Activated CD4-positive, alpha-beta T cell treated with anti-CD3 and anti-CD28 coated beads, Interleukin-10, Interleukin-2, amounts not matched to agents 100 ng/mL and 50 ng/mL, durations not matched to agents 16 hours and 8 hours (primary cell): ENCODE measurements around the gene PACS2.

Experiments used
- DNase-seq: peaks from one replicate; pipeline ENCODE4 v3.0.0-alpha.2; 2020

Gene PACS2

DNA sequence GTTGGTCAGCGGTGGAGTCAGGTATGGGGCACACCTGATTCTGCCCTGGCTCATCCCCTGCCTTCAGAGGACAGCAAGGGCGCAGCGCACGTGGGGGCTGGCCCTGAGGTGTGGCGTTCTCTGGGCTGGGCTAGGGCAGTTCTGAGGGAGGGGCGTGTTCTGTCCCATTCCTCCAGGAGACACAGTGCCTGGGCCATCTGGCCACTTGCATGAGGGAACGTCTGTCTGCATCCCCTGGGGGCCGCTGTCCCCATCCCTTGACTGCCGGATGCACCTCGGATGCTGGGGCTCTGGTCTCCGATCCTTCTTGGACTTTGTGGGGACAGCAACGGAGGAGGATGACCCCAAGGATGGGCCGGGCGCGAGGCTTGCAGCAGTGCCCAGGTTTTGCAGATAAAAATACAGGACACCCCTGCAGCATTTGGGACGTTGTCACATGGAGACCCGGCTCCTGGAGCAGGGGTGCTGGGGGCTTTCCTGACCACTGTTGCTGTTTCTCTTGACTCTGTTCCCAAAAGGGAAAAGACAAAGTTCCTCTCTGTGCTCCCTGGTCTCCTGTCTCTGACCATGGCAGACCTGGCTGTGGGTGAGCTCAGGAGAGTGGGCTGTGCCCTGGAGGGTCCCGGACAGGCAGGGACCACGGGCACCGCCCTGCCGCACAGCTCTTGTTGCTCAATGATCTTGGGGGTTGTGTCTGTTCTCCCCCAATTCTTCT is 112.0 kb downstream of the PACS2 start:
- no peak for DNase-seq

GRCh38 chr14:105427412-105427811 is 112.9 kb downstream of the PACS2 start:
- no peak for DNase-seq

GRCh38 chr14:105427936-105428485 is 113.5 kb downstream of the PACS2 start:
- no peak for DNase-seq

DNA sequence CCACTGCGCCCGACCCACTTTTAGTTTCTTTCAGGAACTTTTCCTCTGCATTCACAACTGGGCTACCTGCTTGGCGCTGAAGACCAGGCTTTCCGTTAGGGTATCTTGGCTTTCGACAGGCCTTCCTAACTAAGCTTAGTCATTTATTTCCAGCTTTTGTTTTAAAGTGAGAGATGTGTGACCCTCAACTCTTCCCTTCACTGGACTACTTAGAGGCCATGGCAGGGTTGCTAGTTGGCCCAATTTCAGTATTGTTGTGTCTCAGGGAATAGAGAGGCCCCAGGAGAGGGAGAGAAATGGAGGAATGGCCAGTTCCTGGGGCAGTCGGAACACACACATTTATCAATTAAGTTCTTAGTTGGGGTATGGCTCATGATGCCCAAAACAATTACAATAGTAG is 115.5 kb downstream of the PACS2 start:
- DNase-seq = no peak

- no peak for DNase-seq
Observed at GRCh38 chr14:105430565-105430964, 116.0 kb downstream of the PACS2 start.

- DNase-seq = no peak
Observed at GRCh38 chr14:105431256-105431655, 116.7 kb downstream of the PACS2 start.

DNA sequence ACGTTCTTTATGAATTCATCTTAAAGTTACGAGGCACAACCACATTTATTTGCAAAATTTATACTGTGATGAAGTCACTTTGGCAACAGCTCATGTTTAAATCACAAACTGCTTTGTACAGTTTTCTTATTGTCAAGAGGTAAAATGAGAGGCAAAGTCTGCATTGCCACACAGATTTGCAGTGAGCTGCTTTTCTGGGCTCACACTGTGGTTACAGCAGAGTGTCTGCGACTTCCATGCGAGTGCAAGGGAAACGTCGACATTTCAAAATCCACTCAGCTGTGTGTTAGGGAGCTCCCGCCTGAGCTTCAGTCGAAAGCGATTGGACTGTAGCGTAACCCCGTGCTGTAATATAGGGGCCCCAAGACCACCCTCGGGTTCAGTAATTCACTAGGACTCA is 118.1 kb downstream of the PACS2 start:
- no peak for DNase-seq

GRCh38 chr14:105433161-105433605 is 118.6 kb downstream of the PACS2 start:
- DNase-seq = no peak

GRCh38 chr14:105436402-105436801 is 121.9 kb downstream of the PACS2 start:
- DNase-seq = no peak

DNA sequence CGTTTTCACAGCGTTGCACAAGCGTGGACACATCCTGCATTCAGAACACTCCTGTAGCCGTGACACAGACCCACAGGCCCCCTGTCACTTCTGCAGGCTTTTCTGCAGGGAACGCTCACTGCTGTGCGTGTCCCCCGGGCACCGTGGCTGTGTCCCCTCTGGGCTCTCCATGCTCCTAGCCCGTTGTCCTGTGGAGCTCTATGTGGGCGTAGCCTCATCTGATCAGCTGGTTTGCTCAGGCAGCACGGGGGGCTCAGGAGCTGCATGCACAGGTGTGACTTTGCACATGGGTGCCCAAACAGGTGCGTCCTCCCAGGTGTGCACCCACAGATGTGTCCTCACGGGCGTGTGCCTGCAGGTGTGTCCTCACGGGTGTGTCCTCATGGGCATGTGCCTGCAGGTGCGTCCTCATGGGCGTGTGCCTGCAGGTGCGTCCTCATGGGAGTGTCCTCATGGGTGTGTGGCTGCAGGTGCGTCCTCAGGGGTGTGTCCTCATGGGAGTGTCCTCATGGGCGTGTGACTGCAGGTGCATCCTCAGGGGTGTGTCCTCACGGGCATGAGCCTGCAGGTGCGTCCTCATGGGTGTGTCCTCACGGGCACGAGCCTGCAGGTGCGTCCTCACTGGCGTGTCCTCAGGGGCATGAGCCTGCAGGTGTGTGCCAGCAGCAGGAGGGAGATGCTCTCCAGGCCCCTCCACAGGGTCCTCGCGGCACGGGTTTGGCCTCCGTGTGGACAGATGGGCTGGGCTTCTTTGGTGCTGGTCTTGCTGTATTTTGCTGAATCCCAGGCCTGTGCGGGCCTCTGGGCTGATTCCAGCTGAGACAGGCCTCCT is 122.6 kb downstream of the PACS2 start:
- no peak for DNase-seq

- DNase-seq = no peak
Observed at GRCh38 chr14:105437723-105438500, 123.4 kb downstream of the PACS2 start.

DNA sequence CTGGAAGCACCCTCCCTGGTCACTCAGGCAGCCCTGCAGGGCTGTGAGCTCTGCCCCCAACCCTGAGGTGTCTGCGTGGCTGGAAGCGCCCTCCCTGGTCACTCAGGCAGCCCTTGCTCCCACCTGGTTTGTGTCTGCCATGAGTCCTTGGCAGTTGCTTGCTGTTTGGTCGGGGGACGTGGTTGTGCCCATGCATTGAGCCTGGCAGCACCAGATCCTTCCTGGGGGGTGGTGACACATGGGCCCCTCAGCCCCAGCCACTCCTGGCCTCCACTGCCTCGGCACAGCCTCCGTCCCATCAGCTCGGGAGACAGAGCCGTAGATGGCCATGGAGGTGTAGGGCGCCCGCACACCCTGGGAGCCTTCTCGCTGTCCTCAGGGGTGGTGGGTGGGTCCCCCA is 124.6 kb downstream of the PACS2 start:
- no peak for DNase-seq

- no peak for DNase-seq
Observed at GRCh38 chr14:105439710-105440553, 125.4 kb downstream of the PACS2 start.

GRCh38 chr14:105440554-105440900 is 126.0 kb downstream of the PACS2 start:
- DNase-seq = no peak

DNA sequence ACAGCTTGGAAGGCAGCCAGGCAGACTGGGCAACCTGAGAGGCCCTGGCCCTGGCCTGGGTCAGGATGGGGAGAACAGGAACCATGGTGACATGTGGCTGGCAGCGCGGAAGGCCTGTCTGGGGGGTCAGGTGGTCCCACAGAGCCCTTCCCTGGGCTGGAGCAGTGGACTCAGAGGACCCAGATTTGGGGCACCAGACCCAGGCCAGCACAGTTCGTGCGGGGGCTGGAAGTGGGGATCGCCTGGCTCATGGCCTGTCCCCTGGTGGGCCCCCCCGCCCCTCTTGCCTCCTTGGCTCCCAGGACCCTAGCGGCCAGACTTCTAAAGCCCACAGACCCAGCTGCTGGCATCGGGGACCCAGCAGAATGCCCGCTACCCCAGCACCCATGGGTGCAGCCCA is 126.4 kb downstream of the PACS2 start:
- no peak for DNase-seq

- no peak for DNase-seq
Observed at GRCh38 chr14:105442125-105442524, 127.6 kb downstream of the PACS2 start.

GRCh38 chr14:105442834-105443233 is 128.3 kb downstream of the PACS2 start:
- DNase-seq = no peak

- DNase-seq = no peak
Observed at GRCh38 chr14:105444859-105445258, 130.3 kb downstream of the PACS2 start.

GRCh38 chr14:105445290-105445689 is 130.7 kb downstream of the PACS2 start:
- no peak for DNase-seq

DNA sequence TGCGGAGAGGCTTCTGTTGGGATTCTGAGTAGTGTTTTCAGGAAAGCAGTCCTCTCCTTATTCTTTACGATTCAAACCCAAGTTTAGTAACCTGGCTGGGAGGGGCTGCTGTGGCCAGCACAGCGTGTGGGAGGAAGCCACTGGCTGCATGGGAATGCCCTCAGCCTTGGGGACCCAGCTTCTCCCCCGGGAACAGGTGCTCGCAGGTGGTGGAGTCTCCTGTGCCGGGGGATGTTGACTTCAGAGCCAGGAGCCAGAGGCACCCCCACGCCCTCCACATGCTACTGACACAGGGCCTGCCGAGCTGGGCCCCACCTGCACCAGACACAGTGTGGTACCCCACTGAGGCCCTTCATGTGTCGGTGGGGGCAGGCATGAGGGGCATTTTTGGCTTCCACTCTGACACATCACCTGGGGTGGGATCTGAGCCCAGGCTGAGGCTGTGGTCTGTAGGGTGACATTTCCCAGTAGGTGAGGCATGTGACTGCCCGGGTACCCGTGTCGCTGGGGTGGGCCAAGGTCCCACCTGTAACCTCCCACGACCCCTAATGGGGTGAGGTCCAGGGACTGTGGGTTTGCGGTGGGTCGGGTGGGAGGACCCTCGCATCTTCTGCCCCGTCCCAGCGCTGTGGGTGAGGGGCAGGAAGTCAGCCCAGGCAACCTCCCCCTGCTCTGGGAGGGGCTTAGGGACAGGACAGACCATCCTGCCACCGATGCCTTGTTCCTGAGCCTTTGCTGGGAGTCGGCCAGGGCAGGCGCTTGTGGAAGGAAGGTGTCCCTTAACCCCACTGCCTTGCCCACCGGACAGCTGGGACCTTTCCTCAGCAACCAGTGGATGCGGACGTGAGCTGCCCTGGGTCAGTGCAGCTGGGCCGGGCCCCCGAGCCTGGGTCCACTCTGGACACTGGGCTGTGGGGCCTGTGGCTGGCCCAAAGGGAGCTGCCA is 131.6 kb downstream of the PACS2 start:
- no peak for DNase-seq

- DNase-seq = no peak
Observed at GRCh38 chr14:105446971-105447370, 132.4 kb downstream of the PACS2 start.
